A673 (cell line): ENCODE data around the gene HBG1. TPM values are rescaled to one million over a fixed set of nuclear protein-coding genes. Genes with fewer than 3 reads are reported as not detected.

Experiments used
- BruUV-seq: library from RNA; stranded (reverse); fragments of 400-500 nt; replicated peaks from 2 replicates; lab custom pipeline; 2021; lab: Mats Ljungman, UMichigan
- CTCF ChIA-PET: fragments of 300-600 bp; sonication (Branson Sonifier 250); formaldehyde crosslinking; loops from one replicate; lab custom pipeline; 2022; ENCODE audit warnings: antibody characterized with exemption; lab: Charles Lee
- POLR2A ChIA-PET: fragments of 300-600 bp; sonication (Branson Sonifier 250); formaldehyde crosslinking; loops from one replicate; lab custom pipeline; 2022; ENCODE audit warnings: antibody characterized with exemption; ENCODE audit not compliant: low non-redundant PET; lab: Charles Lee
- DNase-seq: peaks from one replicate; pipeline ENCODE4 v3.0.0-alpha.2; 2015; ENCODE audit warnings: low spot score
- H3K27ac ChIP-seq: fragments of 200-600 bp; sonication (generic); 2 replicates; pipeline ENCODE4 v1.5.1; 2016; ENCODE audit warnings: mixed run types, low read depth, mild to moderate bottlenecking, mixed read lengths, antibody characterized with exemption, low read length; ENCODE audit not compliant: poor library complexity, severe bottlenecking
- H3K27me3 ChIP-seq: fragments of 200-600 bp; sonication (generic); replicated peaks from 2 replicates; pipeline ENCODE4 v1.6.1; 2017; ENCODE audit warnings: mixed run types, low read depth, mild to moderate bottlenecking, mixed read lengths, antibody characterized with exemption, low read length; ENCODE audit not compliant: insufficient read depth, poor library complexity
- H3K36me3 ChIP-seq: fragments of 200-600 bp; sonication (generic); 2 replicates; pipeline ENCODE4 v1.6.1; 2016; ENCODE audit warnings: mixed run types, mild to moderate bottlenecking, mixed read lengths, antibody characterized with exemption, low read length; ENCODE audit not compliant: insufficient read depth, poor library complexity, severe bottlenecking
- H3K4me1 ChIP-seq: fragments of 200-600 bp; sonication (generic); 2 replicates; pipeline ENCODE4 v1.6.1; 2017; ENCODE audit warnings: mixed run types, mild to moderate bottlenecking, mixed read lengths, antibody characterized with exemption, low read length; ENCODE audit not compliant: insufficient read depth, poor library complexity, severe bottlenecking
- H3K4me3 ChIP-seq: fragments of 200-600 bp; sonication (generic); 2 replicates; pipeline ENCODE4 v1.5.1; 2016; ENCODE audit warnings: low read depth, mixed run types, mild to moderate bottlenecking, mixed read lengths, low read length; ENCODE audit not compliant: poor library complexity, severe bottlenecking
- H3K9me3 ChIP-seq: fragments of 200-600 bp; sonication (generic); 2 replicates; pipeline ENCODE4 v1.6.1; 2016; ENCODE audit warnings: mixed run types, low read depth, mild to moderate bottlenecking, mixed read lengths, antibody characterized with exemption, low read length; ENCODE audit not compliant: poor library complexity, severe bottlenecking
- EZH2 ChIP-seq: fragments of 200-600 bp; sonication (generic); IDR thresholded peaks from 2 replicates; pipeline ENCODE4 v1.6.1; 2017; ENCODE audit warnings: borderline replicate concordance, low read depth, mild to moderate bottlenecking, mixed read lengths, antibody characterized with exemption, low read length; ENCODE audit not compliant: poor library complexity, severe bottlenecking
- intact Hi-C: fragments of 100-400 bp; cut with micrococcal nuclease; formaldehyde crosslinking; loops from one replicate; pipeline ENCODE4 v1.10.0; 2022; ENCODE audit not compliant: unreplicated experiment
- total RNA-seq: library from RNA; stranded (reverse); gene quantifications from 2 replicates; pipeline ENCODE4 v1.2.3, GENCODE V29; 2021
- TF ChIP-seq, protein P1 (sequence below): fragments of 300-800, 200-600 bp; sonication (generic); conservative IDR thresholded peaks from 2 replicates; pipeline ENCODE4 v1.5.1; 2017; ENCODE audit warnings: low read depth, mild to moderate bottlenecking, antibody characterized with exemption, low read length, moderate library complexity, mixed read lengths

HBG1 gene
- total RNA-seq, 1 experiment from 2014 or later = not detected

DNA sequence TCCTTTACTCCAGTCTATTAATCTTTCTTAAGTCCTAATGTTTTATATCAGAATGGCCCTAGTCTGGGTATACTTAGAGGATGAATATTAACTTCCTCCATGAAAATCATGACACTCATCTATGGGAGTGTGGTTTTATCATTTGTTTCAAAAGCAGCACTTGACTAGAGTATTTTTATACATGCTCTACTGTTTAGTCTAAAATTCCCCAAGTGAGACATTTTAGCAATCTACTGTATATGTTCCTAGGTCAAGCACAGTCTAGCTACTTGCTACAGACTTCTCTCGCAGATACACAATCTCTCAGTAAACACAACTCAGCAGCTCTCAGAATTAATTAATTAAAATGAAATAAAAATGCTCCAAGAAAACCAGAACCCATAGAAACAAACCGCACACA lies 19.9 kb downstream of the HBG1 start:
- POLR2A ChIA-PET = no interaction called here
- intact Hi-C loops = no loop called here
- DNase-seq = no peak
- H3K9me3 ChIP-seq = no peaks in the 10 kb centered on the region
- no peaks in the 10 kb centered on the region for H3K27me3 ChIP-seq
- H3K4me1 ChIP-seq = no peaks in the 10 kb centered on the region
- H3K36me3 ChIP-seq = no peaks in the 10 kb centered on the region
- H3K27ac ChIP-seq = no peak overlapping the region
- CTCF ChIA-PET = no interaction called here
- BruUV-seq = no TSS peak
- H3K4me3 ChIP-seq = no peak overlapping the region
- TF ChIP-seq, protein P1, sequence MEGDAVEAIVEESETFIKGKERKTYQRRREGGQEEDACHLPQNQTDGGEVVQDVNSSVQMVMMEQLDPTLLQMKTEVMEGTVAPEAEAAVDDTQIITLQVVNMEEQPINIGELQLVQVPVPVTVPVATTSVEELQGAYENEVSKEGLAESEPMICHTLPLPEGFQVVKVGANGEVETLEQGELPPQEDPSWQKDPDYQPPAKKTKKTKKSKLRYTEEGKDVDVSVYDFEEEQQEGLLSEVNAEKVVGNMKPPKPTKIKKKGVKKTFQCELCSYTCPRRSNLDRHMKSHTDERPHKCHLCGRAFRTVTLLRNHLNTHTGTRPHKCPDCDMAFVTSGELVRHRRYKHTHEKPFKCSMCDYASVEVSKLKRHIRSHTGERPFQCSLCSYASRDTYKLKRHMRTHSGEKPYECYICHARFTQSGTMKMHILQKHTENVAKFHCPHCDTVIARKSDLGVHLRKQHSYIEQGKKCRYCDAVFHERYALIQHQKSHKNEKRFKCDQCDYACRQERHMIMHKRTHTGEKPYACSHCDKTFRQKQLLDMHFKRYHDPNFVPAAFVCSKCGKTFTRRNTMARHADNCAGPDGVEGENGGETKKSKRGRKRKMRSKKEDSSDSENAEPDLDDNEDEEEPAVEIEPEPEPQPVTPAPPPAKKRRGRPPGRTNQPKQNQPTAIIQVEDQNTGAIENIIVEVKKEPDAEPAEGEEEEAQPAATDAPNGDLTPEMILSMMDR = no peak
- TF ChIP-seq EZH2 = no peak

DNA sequence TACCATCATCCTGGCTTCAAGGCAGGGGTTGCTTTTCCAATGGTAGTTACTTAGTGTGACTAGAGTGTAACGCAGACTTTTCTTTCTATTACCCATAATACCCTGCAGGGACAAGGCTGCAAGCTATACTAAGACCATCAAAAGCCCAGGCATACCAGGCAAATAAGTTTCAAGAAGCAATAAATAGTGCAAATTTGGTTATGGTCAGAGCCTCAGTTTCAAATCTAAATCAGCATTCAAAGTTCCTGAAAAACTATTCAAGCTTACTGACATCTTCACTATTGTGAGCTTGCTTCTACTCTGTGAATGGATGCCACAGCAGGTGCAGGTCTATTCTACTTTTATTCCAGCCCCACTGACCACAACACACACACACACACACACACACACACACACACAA lies 20.3 kb downstream of the HBG1 start:
- no peak for TF ChIP-seq EZH2
- TF ChIP-seq, protein P1 = no peak
- intact Hi-C loops = no loop called here
- Histone ChIP-seq H3K27me3 (no peaks in the 10 kb centered on the region), H3K36me3 (no peaks in the 10 kb centered on the region), H3K4me1 (no peaks in the 10 kb centered on the region), H3K9me3 (no peaks in the 10 kb centered on the region), H3K27ac (no peak overlapping the region), H3K4me3 (no peak overlapping the region)
- POLR2A ChIA-PET = no interaction called here
- BruUV-seq = no TSS peak
- DNase-seq = no peak
- CTCF ChIA-PET = no interaction called here

DNA sequence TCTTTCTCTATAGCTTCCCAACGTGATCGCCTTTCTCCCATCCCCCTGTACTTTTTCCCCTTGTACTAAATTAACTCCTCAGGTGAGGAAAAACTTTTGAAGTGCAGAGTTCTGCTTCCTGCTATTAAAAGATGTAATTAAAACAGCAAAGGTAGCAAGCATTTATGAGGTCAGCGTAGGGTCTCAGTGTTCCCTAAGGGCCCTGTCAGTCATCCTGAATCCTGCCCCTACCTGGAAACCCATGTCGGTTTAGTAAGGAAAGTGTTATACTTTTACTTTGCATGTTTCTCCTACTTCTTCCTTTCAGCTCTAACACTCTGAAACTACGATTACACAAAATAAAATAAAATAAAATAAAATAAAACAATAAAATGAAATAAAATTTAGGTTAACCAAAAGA lies 21.5 kb downstream of the HBG1 start:
- ChIA-PET CTCF (no interaction called here), POLR2A (no interaction called here)
- TF ChIP-seq EZH2 = no peak
- TF ChIP-seq, protein P1 = no peak
- no peak for DNase-seq
- Histone ChIP-seq H3K4me3 (no peak overlapping the region), H3K27ac (no peak overlapping the region), H3K36me3 (no peaks in the 10 kb centered on the region), H3K4me1 (no peaks in the 10 kb centered on the region), H3K27me3 (no peaks in the 10 kb centered on the region), H3K9me3 (no peaks in the 10 kb centered on the region)
- intact Hi-C loops = no loop called here
- BruUV-seq = no TSS peak
